ENCODE results near the gene SLC35C1. TPM values are rescaled to one million over a fixed set of nuclear protein-coding genes. Genes with fewer than 3 reads are reported as not detected.
"Not testable (repeated sequence)": the region's sequence is repeated elsewhere in the genome, so short reads cannot be mapped to it uniquely, and the experiment has no call there.

Gene SLC35C1
- total RNA-seq, 1 donor from 2014 or later = 16.7 TPM

GRCh38 chr11:45818961-45819605 is 14.1 kb downstream of the SLC35C1 start:
- Histone ChIP-seq H3K4me1 (no peaks in the 10 kb centered on the region), H3K27ac (no peak overlapping the region), H3K27me3 (no peaks in the 10 kb centered on the region), H3K36me3 (no peaks in the 10 kb centered on the region), H3K4me3 (no peak overlapping the region), H3K9me3 (no peaks in the 10 kb centered on the region)
- intact Hi-C loops (cut with DNase I) = no loop called here
- TF ChIP-seq POLR2A (IDR thresholded peaks at IDR 0.05) = no peak
- TF ChIP-seq POLR2AphosphoS5 (IDR thresholded peaks at IDR 0.05; ENCODE audit: insufficient read depth in 1 of 2, low read depth in 1 of 2) = no peak
- TF ChIP-seq CTCF (IDR thresholded peaks at IDR 0.05) = no peak
- DNase-seq (ENCODE audit: extremely low spot score in 2 of 2) = no peak

GRCh38 chr11:45820211-45820857 is 15.4 kb downstream of the SLC35C1 start:
- TF ChIP-seq POLR2A (IDR thresholded peaks at IDR 0.05) = no peak
- TF ChIP-seq CTCF (IDR thresholded peaks at IDR 0.05) = no peak
- no peak for TF ChIP-seq POLR2AphosphoS5 (IDR thresholded peaks at IDR 0.05; ENCODE audit: insufficient read depth in 1 of 2, low read depth in 1 of 2)
- intact Hi-C loops (cut with DNase I) = no loop called here
- Histone ChIP-seq H3K4me3 (no peak overlapping the region), H3K27me3 (no peaks in the 10 kb centered on the region), H3K36me3 (no peaks in the 10 kb centered on the region), H3K4me1 (no peaks in the 10 kb centered on the region), H3K9me3 (no peaks in the 10 kb centered on the region), H3K27ac (no peak overlapping the region)
- DNase-seq (ENCODE audit: extremely low spot score in 2 of 2) = no peak

GRCh38 chr11:45826492-45826891 is 21.5 kb downstream of the SLC35C1 start:
- DNase-seq (ENCODE audit: extremely low spot score in 2 of 2); H3K27ac ChIP-seq; H3K9me3 ChIP-seq; intact Hi-C loops (cut with DNase I); H3K4me3 ChIP-seq; H3K4me1 ChIP-seq; H3K27me3 ChIP-seq; H3K36me3 ChIP-seq: not testable (repeated sequence)

- Histone ChIP-seq H3K27ac (no peak overlapping the region), H3K27me3 (no peaks in the 10 kb centered on the region), H3K4me3 (no peak overlapping the region), H3K9me3 (no peaks in the 10 kb centered on the region), H3K4me1 (no peaks in the 10 kb centered on the region), H3K36me3 (no peaks in the 10 kb centered on the region)
- TF ChIP-seq CTCF (IDR thresholded peaks at IDR 0.05) = no peak
- DNase-seq (ENCODE audit: extremely low spot score in 2 of 2) = no peak
- intact Hi-C loops (cut with DNase I) = no loop called here
These were observed 22.2 kb downstream of the SLC35C1 start for GRCh38 chr11:45827123-45827522.

GRCh38 chr11:45828996-45829395 is 24.0 kb downstream of the SLC35C1 start:
- intact Hi-C loops (cut with DNase I) = no loop called here
- Histone ChIP-seq H3K9me3 (no peaks in the 10 kb centered on the region), H3K27me3 (no peaks in the 10 kb centered on the region), H3K4me3 (no peak overlapping the region), H3K27ac (no peak overlapping the region), H3K4me1 (no peaks in the 10 kb centered on the region), H3K36me3 (no peaks in the 10 kb centered on the region)
- TF ChIP-seq POLR2AphosphoS5 (IDR thresholded peaks at IDR 0.05; ENCODE audit: insufficient read depth in 1 of 2, low read depth in 1 of 2) (no peak), CTCF (IDR thresholded peaks at IDR 0.05) (no peak), POLR2A (IDR thresholded peaks at IDR 0.05) (no peak)
- DNase-seq (ENCODE audit: extremely low spot score in 2 of 2) = no peak
